HEK293T (cell line): ENCODE measurements around the gene MYO15B.

Experiments
- BHLHE40 ChIP-seq: fragments of 450-650 bp; IDR thresholded peaks from 2 replicates; pipeline ENCODE4 v1.6.1; 2016; ENCODE audit warnings: mild to moderate bottlenecking, moderate library complexity, borderline replicate concordance
- CTBP1 ChIP-seq: fragments of 450-650 bp; IDR thresholded peaks from 2 replicates; pipeline ENCODE4 v1.6.1; 2016; ENCODE audit warnings: borderline replicate concordance
- ELF4 ChIP-seq: fragments of 450-650 bp; IDR thresholded peaks from 2 replicates; pipeline ENCODE4 v1.6.1; 2017; ENCODE audit warnings: antibody characterized with exemption
- FOXA1 ChIP-seq: fragments of 450-650 bp; IDR thresholded peaks from 2 replicates; pipeline ENCODE4 v1.6.1; 2016; ENCODE audit warnings: mild to moderate bottlenecking
- FOXK2 ChIP-seq: fragments of 450-650 bp; IDR thresholded peaks from 2 replicates; pipeline ENCODE4 v1.6.1; 2016; ENCODE audit warnings: mild to moderate bottlenecking
- FOXM1 ChIP-seq: fragments of 450-650 bp; IDR thresholded peaks from 2 replicates; pipeline ENCODE4 v1.6.1; 2017; ENCODE audit warnings: mild to moderate bottlenecking, borderline replicate concordance
- HDGF ChIP-seq: fragments of 450-650 bp; IDR thresholded peaks from 2 replicates; pipeline ENCODE4 v1.6.1; 2017; ENCODE audit warnings: antibody characterized with exemption, borderline replicate concordance
- NFRKB ChIP-seq: fragments of 450-650 bp; IDR thresholded peaks from 2 replicates; pipeline ENCODE4 v1.6.1; 2016; ENCODE audit warnings: mild to moderate bottlenecking, moderate library complexity
- SP1 ChIP-seq: fragments of 450-650 bp; IDR thresholded peaks from 2 replicates; pipeline ENCODE4 v1.6.1; 2017
- SUZ12 ChIP-seq: fragments of 450-650 bp; IDR thresholded peaks from 2 replicates; pipeline ENCODE4 v1.6.1; 2016; ENCODE audit warnings: mild to moderate bottlenecking
- TARDBP ChIP-seq: fragments of 450-650 bp; IDR thresholded peaks from 2 replicates; pipeline ENCODE4 v1.6.1; 2016
- ZNF384 ChIP-seq: fragments of 450-650 bp; IDR thresholded peaks from 2 replicates; pipeline ENCODE4 v1.6.1; 2016

DNA sequence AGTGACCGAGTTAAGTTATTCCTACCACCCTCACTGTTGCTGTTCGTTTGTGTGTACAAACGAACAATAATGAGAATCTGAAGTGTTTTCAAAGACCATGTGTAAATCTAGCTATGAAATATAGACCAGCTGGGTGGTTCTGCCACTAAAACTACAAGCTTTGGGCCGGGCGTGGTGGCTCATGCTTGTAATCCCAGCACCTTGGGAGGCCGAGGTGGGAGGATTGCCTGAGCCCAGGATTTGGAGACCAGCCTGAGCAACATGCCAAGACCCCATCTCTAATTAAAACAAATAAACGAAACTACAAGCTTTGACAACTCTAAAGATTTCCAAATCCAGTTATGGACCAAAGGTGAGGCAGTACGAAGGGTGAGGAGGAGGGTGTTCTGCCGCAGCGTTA lies 78.4 kb downstream of the MYO15B start:
- TF ChIP-seq BHLHE40 (no peak), FOXA1 (no peak), ZNF384 (no peak), FOXM1 (no peak), NFRKB (no peak), CTBP1 (no peak), SP1 (no peak), SUZ12 (no peak), TARDBP (no peak), ELF4 (no peak), HDGF (no peak), FOXK2 (no peak)
